Panc1 (cell line): ENCODE data around the gene MSI2. TPM values are rescaled to one million over a fixed set of nuclear protein-coding genes. Genes with fewer than 3 reads are reported as not detected.

Experiments
- ATAC-seq: fragments of 200-7000 bp; cut with Tn5 transposase; 2 replicates; pipeline ENCODE4 v1.9.1; 2020; ENCODE audit warnings: mild to moderate bottlenecking, moderate library complexity
- BruUV-seq: library from RNA; stranded (reverse); fragments of 400-500 nt; replicated peaks from 2 replicates; lab custom pipeline; 2021; lab: Mats Ljungman, UMichigan
- CTCF ChIA-PET: fragments of 300-600 bp; sonication (Branson Sonifier 250); formaldehyde crosslinking; loops from one replicate; lab custom pipeline; 2022; ENCODE audit warnings: antibody characterized with exemption; lab: Charles Lee
- POLR2A ChIA-PET: fragments of 300-600 bp; sonication (Branson Sonifier 250); formaldehyde crosslinking; loops from one replicate; lab custom pipeline; 2022; ENCODE audit warnings: antibody characterized with exemption; lab: Charles Lee
- DNase-seq: peaks from one replicate; pipeline ENCODE4 v3.0.0-alpha.2; 2010; ENCODE audit warnings: low read depth, low spot score
- H3K27ac ChIP-seq: 2 replicates; pipeline ENCODE4 v1.5.1; 2011; ENCODE audit warnings: mild to moderate bottlenecking, low read length, inconsistent platforms
- H3K27me3 ChIP-seq: fragments of 200-500 bp; sonication (Bioruptor generic); 2 replicates; pipeline ENCODE4 v1.6.0; 2014; ENCODE audit warnings: low read length, inconsistent platforms; ENCODE audit not compliant: control insufficient read depth, insufficient read depth
- H3K36me3 ChIP-seq: fragments of 200-500 bp; sonication (Bioruptor generic); 2 replicates; pipeline ENCODE4 v1.5.1; 2014; ENCODE audit warnings: inconsistent platforms, mild to moderate bottlenecking, low read length, moderate library complexity; ENCODE audit not compliant: control insufficient read depth, insufficient read depth
- H3K4me1 ChIP-seq: 2 replicates; pipeline ENCODE4 v1.5.1; 2011; ENCODE audit warnings: inconsistent platforms, mild to moderate bottlenecking, low read length, moderate library complexity; ENCODE audit not compliant: control insufficient read depth, insufficient read depth
- H3K4me3 ChIP-seq, 2 experiments: 2 replicates each; pipeline ENCODE4 v1.5.1; 2011 to 2012; ENCODE audit warnings: low read depth in 2 of 2, low read length in 2 of 2, mild to moderate bottlenecking in 2 of 2, inconsistent platforms in 1 of 2, moderate library complexity in 1 of 2
- H3K9me3 ChIP-seq: fragments of 200-500 bp; sonication (Bioruptor generic); 2 replicates; pipeline ENCODE4 v1.5.1; 2014; ENCODE audit warnings: low read depth, mild to moderate bottlenecking, inconsistent platforms, low read length, moderate library complexity; ENCODE audit not compliant: control insufficient read depth, insufficient read depth
- CTCF ChIP-seq: fragments of 450-650 bp; IDR thresholded peaks from 2 replicates; pipeline ENCODE4 v1.5.1; 2017; ENCODE audit warnings: mild to moderate bottlenecking
- POLR2AphosphoS5 ChIP-seq: IDR thresholded peaks from 2 replicates; pipeline ENCODE4 v1.6.1; 2012; ENCODE audit warnings: mild to moderate bottlenecking, low read depth, low read length, moderate library complexity
- REST ChIP-seq, 2 experiments: IDR thresholded peaks; 2 replicates each; pipeline ENCODE4 v1.6.1; 2011 to 2012; ENCODE audit warnings: low read depth in 2 of 2, control low read depth in 1 of 2, low read length in 1 of 2, mild to moderate bottlenecking in 1 of 2, moderate library complexity in 1 of 2; ENCODE audit not compliant: insufficient read depth in 1 of 2
- SIN3A ChIP-seq: IDR thresholded peaks from 2 replicates; pipeline ENCODE4 v1.6.1; 2012; ENCODE audit warnings: low read depth, mild to moderate bottlenecking, low read length, moderate library complexity, borderline replicate concordance; ENCODE audit not compliant: insufficient read depth
- TCF7L2 ChIP-seq: IDR thresholded peaks from 2 replicates; pipeline ENCODE4 v1.6.1; 2011; ENCODE audit warnings: mild to moderate bottlenecking, low read depth, low read length, inconsistent platforms
- in situ Hi-C: cut with HindIII; loops from 2 replicates; pipeline ENCODE4 v1.10.0; 2016; ENCODE audit warnings: low sequenced_read_pairs, low pct_unique_long_range_greater_than_20kb
- intact Hi-C: fragments of 100-400 bp; cut with micrococcal nuclease; formaldehyde crosslinking; loops from one replicate; pipeline ENCODE4 v1.10.0; 2022; ENCODE audit not compliant: unreplicated experiment
- total RNA-seq: library from RNA; stranded (reverse); gene quantifications from one replicate; pipeline ENCODE4 v1.2.1, GENCODE V29; 2021; ENCODE audit not compliant: unreplicated experiment

Gene MSI2
- total RNA-seq, 1 experiment from 2014 or later, result 38.5 TPM

DNA sequence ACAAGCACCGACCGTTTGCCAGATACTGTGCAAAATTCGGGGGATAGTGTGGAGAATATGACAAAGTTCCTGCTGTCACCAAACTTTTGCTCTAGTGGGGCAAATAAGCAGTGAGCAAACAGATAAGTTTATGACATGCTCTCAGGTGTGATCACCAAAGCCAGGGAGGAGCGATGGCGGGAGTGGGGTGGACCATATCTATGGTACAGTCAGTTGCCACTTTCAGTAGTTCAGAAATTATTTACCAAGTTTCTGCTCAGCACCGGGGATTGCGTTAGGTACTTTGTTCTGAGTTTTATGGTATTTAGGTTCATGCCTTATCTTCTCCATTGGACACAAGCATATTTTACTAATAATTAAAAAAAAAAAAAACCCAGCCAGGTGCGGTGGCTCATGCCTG, 11.9 kb downstream of the MSI2 start:
- H3K36me3 ChIP-seq, result no peaks in the 10 kb centered on the region
- CTCF ChIA-PET, result no interaction called here
- in situ Hi-C loops, result no loop called here

GRCh38 chr17:57269052-57269451, 12.7 kb downstream of the MSI2 start:
- Histone ChIP-seq H3K4me1 (no peaks in the 10 kb centered on the region), H3K36me3 (no peaks in the 10 kb centered on the region), H3K27me3 (no peaks in the 10 kb centered on the region), H3K27ac (no peak overlapping the region), H3K9me3 (no peaks in the 10 kb centered on the region), H3K4me3 (no peak overlapping the region)
- ATAC-seq (no peak), DNase-seq (no peak)
- in situ Hi-C loops (no loop called here), intact Hi-C loops (no loop called here)
- POLR2A ChIA-PET, result no interaction called here
- no peak for TF ChIP-seq TCF7L2
- TF ChIP-seq REST (IDR thresholded peaks at IDR 0.05; ENCODE audit: insufficient read depth in 1 of 2, low read depth in 2 of 2, low read length in 1 of 2), result no peak
- TF ChIP-seq SIN3A, result no peak
- no peak for TF ChIP-seq CTCF
- TF ChIP-seq POLR2AphosphoS5, result no peak
- no TSS peak for BruUV-seq
- CTCF ChIA-PET, result no interaction called here

More for the DNA sequence above, 11.9 kb downstream of the MSI2 start:
- DNase-seq (no peak), ATAC-seq (no peak)
- no peak overlapping the region for H3K4me3 ChIP-seq
- TF ChIP-seq POLR2AphosphoS5 (no peak), TCF7L2 (no peak), SIN3A (no peak), REST (IDR thresholded peaks at IDR 0.05; ENCODE audit: insufficient read depth in 1 of 2, low read depth in 2 of 2, low read length in 1 of 2) (no peak), CTCF (no peak)
- intact Hi-C loops, result no loop called here
- no peaks in the 10 kb centered on the region for H3K9me3 ChIP-seq
- H3K27ac ChIP-seq, result no peak overlapping the region
- H3K4me1 ChIP-seq, result no peaks in the 10 kb centered on the region
- POLR2A ChIA-PET, result no interaction called here
- H3K27me3 ChIP-seq, result no peaks in the 10 kb centered on the region
- BruUV-seq, result no TSS peak
